Activated CD8-positive, alpha-beta memory T cell treated with anti-CD3 and anti-CD28 coated beads for 1 hour (primary cell): ENCODE results near the gene LYRM4.

ENCODE experiments used
- DNase-seq, 2 donors: peaks; one replicate each; pipeline ENCODE4 v3.0.0-alpha.2; 2020; ENCODE audit warnings: low read depth in 1 of 2; ENCODE audit errors: extremely low read depth in 1 of 2

Gene LYRM4

GRCh38 chr6:5059036-5059896 is 201.5 kb downstream of the LYRM4 start:
- DNase-seq: no peak
